IMR-90 (cell line): ENCODE results near the gene FAM168B. TPM values are rescaled to one million over a fixed set of nuclear protein-coding genes. Genes with fewer than 3 reads are reported as not detected.

Source experiments
- ATAC-seq: fragments of 200-7000 bp; cut with Tn5 transposase; 2 replicates; pipeline ENCODE4 v1.9.1; 2020; ENCODE audit warnings: low read depth, mild to moderate bottlenecking, moderate library complexity
- BruUV-seq: library from RNA; stranded (reverse); fragments of 400-500 nt; replicated peaks from 2 replicates; lab custom pipeline; 2021; lab: Mats Ljungman, UMichigan
- CTCF ChIA-PET: fragments of 300-600 bp; formaldehyde crosslinking; extraction: SDS; loops from one replicate; lab custom pipeline; 2021; ENCODE audit warnings: antibody characterized with exemption; lab: Yijun Ruan, JAX
- POLR2A ChIA-PET: fragments of 300-600 bp; sonication (Branson Sonifier 250); formaldehyde crosslinking; loops from one replicate; lab custom pipeline; 2022; ENCODE audit warnings: antibody characterized with exemption; ENCODE audit not compliant: unreplicated experiment; lab: Charles Lee
- DNase-seq: peaks from one replicate; pipeline ENCODE4 v3.0.0; 2013
- H2AFZ ChIP-seq: replicated peaks from 2 replicates; pipeline ENCODE3; 2013; ENCODE audit warnings: low read length, mild to moderate bottlenecking; ENCODE audit not compliant: poor library complexity
- H2AK5ac ChIP-seq: 2 replicates; pipeline ENCODE4 v1.6.1; 2013; ENCODE audit warnings: low read depth, low read length, inconsistent platforms
- H2AK9ac ChIP-seq: replicated peaks from 2 replicates; pipeline ENCODE3; 2013; ENCODE audit warnings: mild to moderate bottlenecking, low read depth, low read length, moderate library complexity; ENCODE audit not compliant: poor library complexity
- H2BK120ac ChIP-seq: 2 replicates; pipeline ENCODE4 v1.6.1; 2013; ENCODE audit warnings: low read depth, low read length, inconsistent platforms
- H2BK15ac ChIP-seq: 3 replicates; pipeline ENCODE4 v1.6.1; 2013; ENCODE audit warnings: low read depth, low read length, inconsistent platforms
- H2BK20ac ChIP-seq: 2 replicates; pipeline ENCODE4 v1.6.1; 2013; ENCODE audit warnings: low read depth, mild to moderate bottlenecking, inconsistent platforms, low read length, moderate library complexity
- H2BK5ac ChIP-seq: 2 replicates; pipeline ENCODE4 v1.6.1; 2013; ENCODE audit warnings: mild to moderate bottlenecking, low read depth, low read length, inconsistent platforms; ENCODE audit not compliant: poor library complexity, severe bottlenecking
- H3K14ac ChIP-seq: replicated peaks from 2 replicates; pipeline ENCODE4 v1.6.1; 2013; ENCODE audit warnings: low read depth, low read length, inconsistent platforms
- H3K18ac ChIP-seq: 2 replicates; pipeline ENCODE4 v1.6.1; 2013; ENCODE audit warnings: low read depth, low read length, control low read depth
- H3K23ac ChIP-seq: 2 replicates; pipeline ENCODE4 v1.6.1; 2013; ENCODE audit warnings: low read depth, low read length, inconsistent platforms
- H3K27ac ChIP-seq: 2 replicates; pipeline ENCODE4 v1.5.1; 2013; ENCODE audit warnings: mild to moderate bottlenecking, control low read depth, low read length; ENCODE audit not compliant: insufficient read depth
- H3K27me3 ChIP-seq: 2 replicates; pipeline ENCODE4 v1.6.1; 2013; ENCODE audit warnings: low read length; ENCODE audit not compliant: control insufficient read depth, insufficient read depth
- H3K36me3 ChIP-seq: 2 replicates; pipeline ENCODE4 v1.6.1; 2013; ENCODE audit warnings: low read length, mixed read lengths; ENCODE audit not compliant: control insufficient read depth, insufficient read depth
- H3K4ac ChIP-seq: 2 replicates; pipeline ENCODE4 v1.6.1; 2013; ENCODE audit warnings: low read depth, low read length, inconsistent platforms
- H3K4me1 ChIP-seq: 2 replicates; pipeline ENCODE4 v1.6.1; 2013; ENCODE audit warnings: low read length, mixed read lengths; ENCODE audit not compliant: control insufficient read depth, insufficient read depth
- H3K4me2 ChIP-seq: 2 replicates; pipeline ENCODE4 v1.6.1; 2013; ENCODE audit warnings: low read depth, mild to moderate bottlenecking, control low read depth, low read length, moderate library complexity
- H3K4me3 ChIP-seq: 2 replicates; pipeline ENCODE4 v1.5.1; 2013; ENCODE audit warnings: low read depth, mild to moderate bottlenecking, control low read depth, low read length, moderate library complexity; ENCODE audit not compliant: insufficient read depth
- H3K56ac ChIP-seq: 2 replicates; pipeline ENCODE4 v1.6.1; 2013; ENCODE audit warnings: low read length, inconsistent platforms; ENCODE audit not compliant: insufficient read depth; ENCODE audit errors: extremely low read depth
- H3K79me1 ChIP-seq, 2 experiments: 2 replicates each; pipeline ENCODE4 v1.6.1; 2013; ENCODE audit warnings: low read length in 2 of 2, inconsistent platforms in 1 of 2, low read depth in 1 of 2
- H3K9ac ChIP-seq: 2 replicates; pipeline ENCODE4 v1.6.1; 2013; ENCODE audit warnings: low read depth, low read length, control low read depth
- H3K9me1 ChIP-seq: 2 replicates; pipeline ENCODE4 v1.6.1; 2013; ENCODE audit warnings: low read length, inconsistent platforms; ENCODE audit not compliant: insufficient read depth
- H3K9me3 ChIP-seq: 2 replicates; pipeline ENCODE4 v1.6.1; 2013; ENCODE audit warnings: low read length; ENCODE audit not compliant: control insufficient read depth, insufficient read depth
- H4K20me1 ChIP-seq: 2 replicates; pipeline ENCODE4 v1.6.1; 2013; ENCODE audit warnings: low read length, inconsistent platforms; ENCODE audit not compliant: insufficient read depth
- H4K5ac ChIP-seq: 2 replicates; pipeline ENCODE4 v1.6.1; 2013; ENCODE audit warnings: mild to moderate bottlenecking, low read depth, low read length, control low read depth
- H4K8ac ChIP-seq, 2 experiments: 2 replicates each; pipeline ENCODE4 v1.6.1; 2013; ENCODE audit warnings: low read depth in 2 of 2, low read length in 2 of 2, control low read depth in 1 of 2, inconsistent platforms in 1 of 2
- H4K91ac ChIP-seq: 2 replicates; pipeline ENCODE4 v1.6.1; 2013; ENCODE audit warnings: low read depth, low read length, inconsistent platforms; ENCODE audit not compliant: insufficient read depth
- CEBPB ChIP-seq: IDR thresholded peaks from 2 replicates; pipeline ENCODE4 v1.6.1; 2012; ENCODE audit warnings: low read depth, low read length, improper control_type of control experiment
- CHD1 ChIP-seq: IDR thresholded peaks from 2 replicates; pipeline ENCODE4 v1.6.1; 2012; ENCODE audit warnings: low read depth, low read length, improper control_type of control experiment
- FOS ChIP-seq: fragments of 150-350 bp; IDR thresholded peaks from 2 replicates; pipeline ENCODE4 v1.6.1; 2016; ENCODE audit warnings: low read depth, low read length
- MAFK ChIP-seq: IDR thresholded peaks from 2 replicates; pipeline ENCODE4 v1.6.1; 2012; ENCODE audit warnings: low read depth, low read length, improper control_type of control experiment
- MAZ ChIP-seq: IDR thresholded peaks from 2 replicates; pipeline ENCODE4 v1.6.1; 2012; ENCODE audit warnings: low read depth, mild to moderate bottlenecking, low read length, improper control_type of control experiment, moderate library complexity, borderline replicate concordance
- MXI1 ChIP-seq: IDR thresholded peaks from 2 replicates; pipeline ENCODE4 v1.6.1; 2012; ENCODE audit warnings: low read depth, mild to moderate bottlenecking, low read length, moderate library complexity, borderline replicate concordance
- NFE2L2 ChIP-seq: fragments of 150-350 bp; IDR thresholded peaks from 2 replicates; pipeline ENCODE4 v1.6.1; 2016; ENCODE audit warnings: low read depth, mild to moderate bottlenecking, low read length
- POLR2A ChIP-seq: IDR thresholded peaks from 2 replicates; pipeline ENCODE4 v1.6.1; 2012; ENCODE audit warnings: mild to moderate bottlenecking, low read depth, low read length
- RAD21 ChIP-seq: IDR thresholded peaks from 2 replicates; pipeline ENCODE4 v1.6.1; 2012; ENCODE audit warnings: low read length, improper control_type of control experiment
- RCOR1 ChIP-seq: IDR thresholded peaks from 2 replicates; pipeline ENCODE4 v1.6.1; 2012; ENCODE audit warnings: mild to moderate bottlenecking, low read length, improper control_type of control experiment; ENCODE audit not compliant: insufficient replicate concordance
- SMC3 ChIP-seq: fragments of 150-350 bp; IDR thresholded peaks from 2 replicates; pipeline ENCODE4 v1.6.1; 2016; ENCODE audit warnings: low read depth, mild to moderate bottlenecking, antibody characterized with exemption, low read length, moderate library complexity
- WGBS, 2 experiments: methylation state at CpG; one replicate each; pipeline versions ENCODE4 v1.1.5 to v1.1.7; 2013; ENCODE audit warnings: missing lambda C conversion rate in 2 of 2; ENCODE audit not compliant: insufficient read length in 1 of 2; ENCODE audit errors: extremely low coverage in 2 of 2; 5-methylcytosine and 5-hydroxymethylcytosine counted together
- dilution Hi-C: fragments of 300-500 bp; cut with HindIII; formaldehyde crosslinking; loops from one replicate; pipeline ENCODE4 v1.14.3; 2018; ENCODE audit warnings: low sequenced_read_pairs; ENCODE audit not compliant: unreplicated experiment
- in situ Hi-C: fragments of 300-500 bp; cut with MboI; formaldehyde crosslinking; loops from 3 replicates; pipeline ENCODE4 v1.14.3; 2019; ENCODE audit warnings: low sequenced_read_pairs, inconsistent platforms, mixed read lengths
- intact Hi-C: fragments of 100-400 bp; cut with micrococcal nuclease; formaldehyde crosslinking; loops from 2 replicates; pipeline ENCODE4 v1.10.0; 2022
- polyA plus RNA-seq, 3 experiments: library from polyadenylated mRNA; depleted of rRNA; stranded (reverse); fragments of >200 nt; gene quantifications; 2 replicates each; pipeline ENCODE4 v1.2.3, GENCODE V29; 2012; ENCODE audit warnings: low replicate concordance in 1 of 3
- total RNA-seq: library from RNA; depleted of rRNA; stranded (reverse); fragments of >200 nt; gene quantifications from 2 replicates; pipeline ENCODE4 v1.2.3, GENCODE V29; 2012
- TF ChIP-seq, protein P1 (sequence below): fragments of 150-350 bp; IDR thresholded peaks from 2 replicates; pipeline ENCODE4 v1.6.1; 2016; ENCODE audit warnings: low read depth, mild to moderate bottlenecking, low read length, moderate library complexity, borderline replicate concordance
- TF ChIP-seq, protein P2 (sequence below): conservative IDR thresholded peaks from 2 replicates; pipeline ENCODE4 v1.5.1; 2012; ENCODE audit warnings: mild to moderate bottlenecking, low read depth, low read length, improper control_type of control experiment
- TF ChIP-seq, protein P3 (sequence below): fragments of 150-350 bp; IDR thresholded peaks from 2 replicates; pipeline ENCODE4 v1.6.1; 2017; ENCODE audit warnings: mild to moderate bottlenecking, antibody characterized with exemption, low read length, low read depth

Gene FAM168B
- total and polyA plus RNA-seq, 2 of the 4 experiments (the other 2 are of a cell fraction), result 76.4 to 106 TPM

DNA sequence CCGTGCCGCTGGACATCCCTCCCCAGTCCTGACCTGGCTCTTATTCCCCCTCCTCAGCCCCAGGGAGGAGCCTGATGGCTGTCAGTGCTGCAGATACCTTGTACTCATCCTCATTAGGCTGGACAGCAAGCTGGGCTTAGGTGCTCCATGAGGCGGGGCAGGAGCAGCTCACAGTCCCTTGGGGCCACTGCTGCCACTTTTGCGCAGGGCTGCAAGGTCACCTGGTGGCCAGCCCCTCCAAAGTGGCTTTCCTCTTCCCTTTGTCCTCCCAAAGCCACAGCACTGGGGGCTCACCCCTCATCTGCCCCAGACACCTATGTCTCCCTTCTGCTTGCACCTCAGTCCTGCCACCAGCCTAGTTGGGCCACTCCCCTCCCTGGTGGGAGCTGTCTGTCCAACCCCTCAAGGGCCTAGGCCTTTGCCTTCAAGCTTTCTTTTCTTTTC, 60.8 kb downstream of the FAM168B start:
- Histone ChIP-seq H3K4me3 (no peak overlapping the region), H4K5ac (no peak overlapping the region), H3K56ac (no peak overlapping the region), H2BK15ac (no peak overlapping the region), H3K4me1 (no peaks in the 10 kb centered on the region), H3K9ac (no peak overlapping the region), H3K23ac (no peak overlapping the region), H3K4ac (no peak overlapping the region), H3K4me2 (no peak overlapping the region), H3K27me3 (peaks cover 13% of the 10 kb centered on the region), H2BK20ac (no peak overlapping the region), H3K36me3 (no peaks in the 10 kb centered on the region), H3K9me1 (no peaks in the 10 kb centered on the region), H4K20me1 (no peaks in the 10 kb centered on the region), H2AFZ (no peak overlapping the region), H2AK9ac (no peak overlapping the region), H4K91ac (no peak overlapping the region), H3K79me1 (no peaks in the 10 kb centered on the region), H3K14ac (no peak overlapping the region), H2AK5ac (no peak overlapping the region), H3K27ac (no peak overlapping the region), H3K18ac (no peak overlapping the region), H2BK5ac (no peak overlapping the region), H3K9me3 (peaks cover 6% of the 10 kb centered on the region; the same call in 1 of the 2 replicates), H2BK120ac (no peak overlapping the region), H4K8ac (no peak overlapping the region)
- ChIA-PET CTCF (no interaction called here), POLR2A (no interaction called here)
- ATAC-seq, result no peak
- TF ChIP-seq RAD21 (no peak), RCOR1 (no peak), FOS (no peak), SMC3 (no peak), MXI1 (no peak), CEBPB (no peak), MAZ (no peak), NFE2L2 (no peak), POLR2A (no peak), CHD1 (no peak), MAFK (no peak)
- TF ChIP-seq, protein P1, sequence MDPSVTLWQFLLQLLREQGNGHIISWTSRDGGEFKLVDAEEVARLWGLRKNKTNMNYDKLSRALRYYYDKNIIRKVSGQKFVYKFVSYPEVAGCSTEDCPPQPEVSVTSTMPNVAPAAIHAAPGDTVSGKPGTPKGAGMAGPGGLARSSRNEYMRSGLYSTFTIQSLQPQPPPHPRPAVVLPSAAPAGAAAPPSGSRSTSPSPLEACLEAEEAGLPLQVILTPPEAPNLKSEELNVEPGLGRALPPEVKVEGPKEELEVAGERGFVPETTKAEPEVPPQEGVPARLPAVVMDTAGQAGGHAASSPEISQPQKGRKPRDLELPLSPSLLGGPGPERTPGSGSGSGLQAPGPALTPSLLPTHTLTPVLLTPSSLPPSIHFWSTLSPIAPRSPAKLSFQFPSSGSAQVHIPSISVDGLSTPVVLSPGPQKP, result no peak
- TF ChIP-seq, protein P2, sequence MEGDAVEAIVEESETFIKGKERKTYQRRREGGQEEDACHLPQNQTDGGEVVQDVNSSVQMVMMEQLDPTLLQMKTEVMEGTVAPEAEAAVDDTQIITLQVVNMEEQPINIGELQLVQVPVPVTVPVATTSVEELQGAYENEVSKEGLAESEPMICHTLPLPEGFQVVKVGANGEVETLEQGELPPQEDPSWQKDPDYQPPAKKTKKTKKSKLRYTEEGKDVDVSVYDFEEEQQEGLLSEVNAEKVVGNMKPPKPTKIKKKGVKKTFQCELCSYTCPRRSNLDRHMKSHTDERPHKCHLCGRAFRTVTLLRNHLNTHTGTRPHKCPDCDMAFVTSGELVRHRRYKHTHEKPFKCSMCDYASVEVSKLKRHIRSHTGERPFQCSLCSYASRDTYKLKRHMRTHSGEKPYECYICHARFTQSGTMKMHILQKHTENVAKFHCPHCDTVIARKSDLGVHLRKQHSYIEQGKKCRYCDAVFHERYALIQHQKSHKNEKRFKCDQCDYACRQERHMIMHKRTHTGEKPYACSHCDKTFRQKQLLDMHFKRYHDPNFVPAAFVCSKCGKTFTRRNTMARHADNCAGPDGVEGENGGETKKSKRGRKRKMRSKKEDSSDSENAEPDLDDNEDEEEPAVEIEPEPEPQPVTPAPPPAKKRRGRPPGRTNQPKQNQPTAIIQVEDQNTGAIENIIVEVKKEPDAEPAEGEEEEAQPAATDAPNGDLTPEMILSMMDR, result no peak
- TF ChIP-seq, protein P3, sequence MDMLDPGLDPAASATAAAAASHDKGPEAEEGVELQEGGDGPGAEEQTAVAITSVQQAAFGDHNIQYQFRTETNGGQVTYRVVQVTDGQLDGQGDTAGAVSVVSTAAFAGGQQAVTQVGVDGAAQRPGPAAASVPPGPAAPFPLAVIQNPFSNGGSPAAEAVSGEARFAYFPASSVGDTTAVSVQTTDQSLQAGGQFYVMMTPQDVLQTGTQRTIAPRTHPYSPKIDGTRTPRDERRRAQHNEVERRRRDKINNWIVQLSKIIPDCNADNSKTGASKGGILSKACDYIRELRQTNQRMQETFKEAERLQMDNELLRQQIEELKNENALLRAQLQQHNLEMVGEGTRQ, result no peak
- in situ Hi-C loops (no loop called here), intact Hi-C loops (no loop called here), dilution Hi-C loops (no loop called here)
- WGBS, 2 experiments, result 80% methylated on average over 2 of the region's 4 CpGs; no CpG with 5 or more reads in 1 of the 2 experiments
- BruUV-seq, result no TSS peak
- no peak for DNase-seq
